NCI-H1436 (cell line): ENCODE measurements around the gene SGCA.

Source experiments
- DNase-seq: peaks from one replicate; lab custom pipeline; 2025; lab: John Stamatoyannopoulos, UW

The SGCA gene

GRCh38 chr17:50182783-50183420 lies 17.1 kb downstream of the SGCA start:
- no peak for DNase-seq

DNA sequence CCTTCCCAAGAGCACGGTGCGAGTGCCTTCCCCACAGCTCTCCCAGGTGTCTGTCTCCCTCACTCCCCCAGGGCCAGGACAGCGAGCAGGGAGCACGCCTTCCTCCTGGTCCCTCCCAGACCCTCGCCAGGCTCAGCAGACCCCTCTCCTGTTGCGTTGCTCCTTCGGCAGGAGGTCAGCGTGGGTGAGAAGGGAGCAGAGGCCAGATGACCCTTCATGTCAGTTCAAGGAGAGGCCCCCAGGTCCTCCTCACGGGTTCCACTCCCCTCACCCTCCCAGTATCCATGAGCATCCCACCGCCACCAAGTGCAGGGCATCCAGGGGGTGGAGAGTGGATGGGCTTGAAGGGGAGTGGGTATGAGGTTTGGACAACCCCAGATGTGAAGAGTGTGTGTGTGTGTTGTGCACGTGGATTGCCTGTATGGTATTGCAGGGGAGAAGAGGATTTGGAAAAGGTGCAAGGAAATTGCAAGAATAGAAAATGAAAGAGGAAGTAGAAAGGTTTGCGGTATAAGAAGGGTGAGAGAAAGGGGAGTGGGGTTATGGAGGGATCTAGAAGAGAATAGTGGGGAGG lies 17.7 kb downstream of the SGCA start:
- DNase-seq = no peak

DNA sequence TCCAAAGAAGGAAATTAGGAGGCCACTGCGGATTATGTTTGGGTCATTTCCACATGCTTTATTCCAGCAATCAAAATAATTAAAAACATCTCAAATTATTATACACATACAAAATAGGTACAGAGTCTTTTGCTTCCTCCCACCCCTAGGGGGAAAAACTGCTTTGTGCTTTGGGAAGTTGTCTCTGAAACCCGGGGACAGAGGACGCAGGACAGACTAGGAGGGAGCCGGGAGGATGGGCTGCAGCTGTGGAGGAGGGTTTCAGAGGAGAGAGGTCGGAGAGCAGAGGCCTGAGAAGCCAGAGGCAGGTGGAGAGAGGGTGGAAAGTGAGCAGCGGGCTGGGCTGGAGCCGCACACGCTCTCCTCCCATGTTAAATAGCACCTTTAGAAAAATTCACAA lies 18.3 kb downstream of the SGCA start:
- no peak for DNase-seq

DNA sequence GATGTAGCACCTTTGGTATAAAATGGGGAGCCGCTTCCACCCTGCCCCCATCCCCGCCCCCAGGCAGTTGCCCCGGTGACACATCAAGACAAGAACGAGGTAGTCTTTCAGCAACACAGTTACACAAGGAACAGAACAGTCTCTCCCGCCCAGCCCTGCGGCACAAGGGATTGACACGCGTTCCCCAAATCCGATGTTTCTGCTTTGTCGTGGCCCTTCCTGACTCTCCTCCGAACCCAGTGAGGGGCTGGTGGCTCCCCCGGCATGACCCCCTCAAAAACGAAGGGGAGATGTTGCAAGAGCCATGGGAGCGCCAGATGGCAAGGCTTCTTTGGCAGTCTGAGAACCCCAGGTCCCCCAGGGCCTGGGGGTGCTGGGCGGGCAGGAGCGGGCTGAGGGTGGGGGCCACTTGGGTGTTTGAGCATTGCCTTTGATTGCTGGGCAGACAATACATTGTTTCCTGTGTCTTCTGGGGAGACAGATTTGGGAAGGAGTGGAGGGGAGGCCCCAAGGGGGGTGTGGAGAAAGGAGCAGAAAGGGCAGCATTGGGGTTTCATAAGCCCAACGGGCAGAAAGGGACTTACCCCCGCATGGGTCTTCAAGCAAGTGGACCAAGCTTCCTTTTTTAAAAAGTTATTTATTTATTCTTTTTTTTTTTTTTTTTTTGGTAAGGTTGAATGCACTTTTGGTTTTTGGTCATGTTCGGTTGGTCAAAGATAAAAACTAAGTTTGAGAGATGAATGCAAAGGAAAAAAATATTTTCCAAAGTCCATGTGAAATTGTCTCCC lies 19.0 kb downstream of the SGCA start:
- DNase-seq = no peak

DNA sequence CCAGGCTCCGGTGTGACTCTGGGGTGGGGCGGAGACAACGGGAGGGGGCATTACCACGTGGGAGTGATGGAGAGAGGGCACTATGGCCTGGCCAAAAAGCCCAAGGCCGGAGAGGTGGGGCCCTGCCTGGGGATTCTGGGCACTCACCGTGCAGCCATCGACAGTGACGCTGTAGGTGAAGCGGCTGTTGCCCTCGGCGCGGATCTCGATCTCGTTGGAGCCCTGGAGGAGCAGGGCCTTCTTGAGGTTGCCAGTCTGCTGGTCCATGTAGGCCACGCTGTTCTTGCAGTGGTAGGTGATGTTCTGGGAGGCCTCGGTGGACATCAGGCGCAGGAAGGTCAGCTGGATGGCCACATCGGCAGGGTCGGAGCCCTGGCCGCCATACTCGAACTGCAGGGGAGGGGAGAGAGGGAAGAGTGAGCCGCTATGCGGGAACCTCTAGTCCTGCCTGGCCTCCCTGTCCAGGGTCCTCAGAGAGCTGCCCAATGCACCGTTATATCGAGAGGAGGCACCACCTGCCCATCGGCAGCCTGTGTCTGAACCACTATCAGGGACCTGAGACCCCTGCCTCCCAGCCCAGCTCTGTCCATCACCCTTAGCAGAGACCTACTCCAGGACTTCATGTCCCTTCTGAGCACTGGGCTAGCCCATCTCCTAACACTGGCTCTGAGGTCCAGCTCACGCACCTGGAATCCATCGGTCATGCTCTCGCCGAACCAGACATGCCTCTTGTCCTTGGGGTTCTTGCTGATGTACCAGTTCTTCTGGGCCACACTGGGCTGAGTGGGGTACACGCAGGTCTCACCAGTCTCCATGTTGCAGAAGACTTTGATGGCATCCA lies 20.0 kb downstream of the SGCA start:
- DNase-seq = no peak

DNA sequence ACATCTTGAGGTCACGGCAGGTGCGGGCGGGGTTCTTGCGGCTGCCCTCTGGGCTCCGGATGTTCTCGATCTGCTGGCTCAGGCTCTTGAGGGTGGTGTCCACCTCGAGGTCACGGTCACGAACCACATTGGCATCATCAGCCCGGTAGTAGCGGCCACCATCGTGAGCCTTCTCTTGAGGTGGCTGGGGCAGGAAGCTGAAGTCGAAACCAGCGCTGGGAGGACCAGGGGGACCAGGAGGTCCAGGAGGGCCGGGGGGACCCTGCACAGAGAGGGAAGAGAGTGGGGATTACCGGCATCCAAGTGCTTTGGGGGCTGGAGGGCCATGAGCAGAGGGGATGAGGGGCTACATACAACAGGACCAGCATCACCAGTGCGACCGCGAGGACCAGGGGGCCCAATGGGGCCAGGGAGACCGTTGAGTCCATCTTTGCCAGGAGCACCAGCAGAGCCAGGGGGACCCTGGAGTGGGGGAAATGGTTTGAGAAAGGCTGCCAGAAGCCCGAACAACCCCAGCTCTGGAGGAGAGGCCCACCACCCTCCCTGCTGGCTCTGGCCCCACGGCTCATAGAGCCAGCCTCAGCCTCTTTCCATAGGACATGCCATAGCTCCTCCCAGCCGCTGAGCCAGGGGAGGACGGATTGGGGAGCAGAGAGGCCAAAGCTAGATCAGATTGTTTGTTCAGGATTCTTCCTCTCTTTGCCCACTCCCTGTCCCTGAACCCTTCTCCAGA lies 21.0 kb downstream of the SGCA start:
- DNase-seq = no peak

- DNase-seq = no peak
Observed at GRCh38 chr17:50187394-50187725, 21.6 kb downstream of the SGCA start.

GRCh38 chr17:50187751-50188530 lies 22.1 kb downstream of the SGCA start:
- no peak for DNase-seq

GRCh38 chr17:50188531-50188920 lies 22.7 kb downstream of the SGCA start:
- no peak for DNase-seq

- no peak for DNase-seq
Observed at GRCh38 chr17:50188921-50189549, 23.2 kb downstream of the SGCA start.

GRCh38 chr17:50189550-50190292 lies 23.9 kb downstream of the SGCA start:
- DNase-seq = no peak

- DNase-seq = no peak
Observed at GRCh38 chr17:50190293-50190602, 24.4 kb downstream of the SGCA start.

DNA sequence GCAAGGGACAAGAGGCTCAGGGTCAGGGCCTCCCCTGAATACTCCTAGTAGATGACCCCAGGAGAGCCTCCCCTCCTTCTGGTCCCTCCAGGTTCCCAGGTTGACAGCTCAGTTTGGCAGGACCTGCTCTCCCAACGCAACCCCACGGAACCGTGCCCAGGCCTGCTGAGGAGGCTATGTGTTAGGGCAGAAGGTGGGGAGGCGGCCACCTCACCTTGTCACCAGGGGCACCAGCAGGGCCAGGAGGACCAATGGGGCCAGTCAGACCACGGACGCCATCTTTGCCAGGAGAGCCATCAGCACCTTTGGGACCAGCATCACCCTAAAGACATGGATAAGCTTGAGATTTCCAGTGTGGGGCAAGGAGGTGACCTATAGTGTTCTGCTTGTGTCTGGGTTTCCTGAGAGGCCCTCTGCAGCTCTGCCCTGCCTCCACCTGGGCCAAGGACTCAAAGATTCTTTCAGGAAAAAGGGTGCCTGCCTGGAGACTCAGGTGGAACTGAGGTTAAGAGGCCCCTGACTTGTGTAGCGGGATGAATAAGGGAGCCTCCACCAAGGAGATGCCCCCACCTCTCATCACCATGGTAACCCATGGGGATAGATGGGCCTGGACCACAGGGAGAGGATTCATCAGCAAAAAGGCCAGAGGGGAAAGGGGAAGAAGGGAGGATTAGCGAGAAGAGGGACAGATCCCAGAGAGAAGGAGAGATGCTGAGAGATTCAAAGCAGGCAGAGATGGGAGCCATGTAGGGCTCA lies 25.0 kb downstream of the SGCA start:
- no peak for DNase-seq

DNA sequence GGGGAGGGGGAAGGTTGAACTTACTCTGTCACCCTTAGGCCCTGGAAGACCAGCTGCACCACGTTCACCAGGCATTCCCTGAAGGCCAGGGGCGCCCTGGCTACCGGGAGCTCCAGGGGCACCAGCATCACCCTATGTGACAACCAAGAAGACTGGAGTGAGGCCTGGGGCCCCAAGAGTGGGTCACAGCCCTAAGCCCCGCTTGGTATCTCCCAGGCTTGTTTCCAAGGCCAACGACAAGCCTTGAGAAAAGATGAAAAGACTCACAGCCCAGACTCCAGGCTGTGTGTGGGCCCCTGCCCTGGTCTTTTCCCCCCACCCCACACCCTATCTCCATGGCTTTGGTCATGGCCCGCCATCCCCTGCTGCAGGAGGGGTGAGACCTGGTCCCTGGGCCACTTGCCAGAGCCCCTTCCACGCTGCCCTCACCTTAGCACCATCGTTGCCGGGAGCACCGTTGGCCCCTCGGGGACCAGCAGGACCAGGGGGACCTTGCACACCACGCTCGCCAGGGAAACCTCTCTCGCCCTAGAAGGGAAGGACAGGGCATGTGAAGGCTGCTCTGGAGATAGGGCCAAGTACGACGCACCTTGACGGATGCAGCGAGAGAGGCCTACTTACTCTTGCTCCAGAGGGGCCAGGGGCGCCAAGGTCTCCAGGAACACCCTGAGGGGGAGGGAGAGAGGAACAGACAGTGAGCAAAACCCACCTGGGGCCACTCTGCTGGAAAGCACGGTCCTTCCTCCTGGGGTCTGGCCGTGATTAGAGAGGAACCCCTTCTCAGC lies 25.7 kb downstream of the SGCA start:
- no peak for DNase-seq

- DNase-seq = no peak
Observed at GRCh38 chr17:50192144-50192617, 26.4 kb downstream of the SGCA start.

DNA sequence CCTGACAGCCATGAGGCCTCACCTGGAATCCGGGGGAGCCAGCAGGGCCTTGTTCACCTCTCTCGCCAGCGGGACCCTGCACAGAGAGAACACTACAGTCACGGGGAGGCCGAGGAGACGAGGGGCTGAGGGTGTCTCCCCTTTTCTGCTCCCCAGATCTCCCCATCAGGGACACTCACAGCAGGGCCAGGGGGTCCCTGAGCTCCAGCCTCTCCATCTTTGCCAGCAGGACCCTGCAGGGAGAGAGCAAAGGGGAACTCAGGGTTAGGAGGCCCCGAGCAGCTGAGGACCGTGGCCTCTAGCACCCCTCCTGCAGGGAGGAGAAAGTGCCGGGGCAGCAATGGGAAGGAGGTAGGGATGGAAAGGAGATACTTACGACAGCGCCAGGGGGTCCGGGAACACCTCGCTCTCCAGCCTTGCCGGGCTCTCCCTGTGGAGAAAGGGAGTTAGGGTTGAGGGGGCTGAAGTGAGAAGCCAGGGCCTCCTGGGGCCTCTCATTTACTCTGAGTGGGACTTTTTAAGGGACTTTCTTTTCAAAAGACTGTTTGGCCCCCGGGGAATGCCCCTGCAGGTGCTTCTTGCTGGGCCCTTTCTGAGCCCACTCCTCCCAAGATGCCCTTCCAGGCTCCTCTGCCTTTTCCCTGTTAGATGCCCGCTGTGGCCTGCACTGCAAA lies 26.9 kb downstream of the SGCA start:
- no peak for DNase-seq

DNA sequence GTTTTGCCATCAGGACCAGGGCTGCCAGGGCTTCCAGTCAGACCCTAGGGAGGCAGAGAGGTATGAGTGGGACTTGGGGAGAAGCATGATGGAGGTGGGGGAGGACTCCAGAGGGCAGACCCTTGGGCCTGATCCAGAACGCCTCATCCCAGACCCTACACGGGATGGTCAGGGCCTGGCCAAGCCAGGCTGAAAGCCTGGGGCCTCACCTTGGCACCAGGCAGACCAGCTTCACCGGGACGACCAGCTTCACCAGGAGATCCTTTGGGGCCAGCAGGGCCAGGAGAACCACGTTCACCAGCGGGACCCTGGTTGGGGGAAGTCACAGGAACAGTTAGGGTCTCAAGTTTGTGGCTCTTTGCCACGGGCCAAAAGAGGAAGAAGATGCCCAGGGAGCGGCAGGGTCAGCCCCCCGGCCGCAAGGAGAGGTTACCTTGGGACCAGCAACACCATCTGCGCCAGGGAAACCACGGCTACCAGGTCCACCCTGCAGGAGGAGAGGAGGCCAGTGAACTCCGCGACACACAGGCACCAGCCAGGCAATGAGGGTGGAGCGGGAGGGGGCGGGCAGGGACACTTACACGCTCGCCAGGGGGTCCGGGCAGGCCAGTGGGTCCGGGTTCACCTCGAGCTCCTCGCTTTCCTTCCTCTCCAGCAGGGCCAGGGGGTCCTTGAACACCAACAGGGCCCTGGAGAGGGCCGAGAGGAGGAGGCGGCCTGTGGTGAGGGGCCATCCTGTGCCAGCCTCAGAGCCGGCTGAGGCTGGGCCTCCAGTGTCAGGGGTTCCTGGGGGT lies 28.5 kb downstream of the SGCA start:
- DNase-seq = no peak
